Lung (tissue), 12 donors: ENCODE results near the gene SCARB2. TPM values are rescaled to one million over a fixed set of nuclear protein-coding genes. Genes with fewer than 3 reads are reported as not detected.
A peak's percentile ranks its signal among the peaks of the same experiment; 100 is the strongest.

Source experiments
- ATAC-seq: fragments of 200-7000 bp; cut with Tn5 transposase; one replicate; pipeline ENCODE4 v1.9.1; 2020; ENCODE audit warnings: moderate number of reproducible peaks; ENCODE audit not compliant: insufficient read depth, low FRiP score
- DNase-seq, 3 donors: peaks; one replicate each; pipeline ENCODE4 v3.0.0-alpha.2; 2013 to 2017
- H3K27ac ChIP-seq, 2 donors: one replicate each; pipeline ENCODE4 v1.5.1; 2013; ENCODE audit warnings: mild to moderate bottlenecking in 2 of 2, moderate library complexity in 2 of 2, control low read depth in 1 of 2, inconsistent platforms in 1 of 2, low read depth in 1 of 2, low read length in 1 of 2
- H3K27me3 ChIP-seq, 3 donors: one replicate each; pipeline ENCODE4 v1.5.1; 2013; ENCODE audit warnings: low read length in 2 of 3; ENCODE audit not compliant: control insufficient read depth in 3 of 3, insufficient read depth in 3 of 3
- H3K36me3 ChIP-seq, 4 donors: one replicate each; pipeline ENCODE4 v1.5.1; 2013; ENCODE audit warnings: low read length in 4 of 4, mild to moderate bottlenecking in 1 of 4, moderate library complexity in 1 of 4; ENCODE audit not compliant: control insufficient read depth in 4 of 4, insufficient read depth in 4 of 4
- H3K4me1 ChIP-seq, 5 donors: one replicate each; pipeline ENCODE4 v1.5.1; 2013; ENCODE audit warnings: low read length in 5 of 5, mild to moderate bottlenecking in 2 of 5, moderate library complexity in 1 of 5; ENCODE audit not compliant: control insufficient read depth in 5 of 5, insufficient read depth in 5 of 5
- H3K4me3 ChIP-seq: one replicate; pipeline ENCODE4 v1.5.1; 2013; ENCODE audit warnings: mild to moderate bottlenecking, control low read depth, moderate library complexity
- H3K9ac ChIP-seq, 2 donors: one replicate each; pipeline ENCODE4 v1.5.1; 2013; ENCODE audit warnings: low read length in 2 of 2, control low read depth in 1 of 2; ENCODE audit not compliant: insufficient read depth in 1 of 2
- H3K9me3 ChIP-seq, 4 donors: one replicate each; pipeline ENCODE4 v1.5.1; 2013; ENCODE audit warnings: low read length in 3 of 4, mild to moderate bottlenecking in 1 of 4, moderate library complexity in 1 of 4; ENCODE audit not compliant: control insufficient read depth in 4 of 4, insufficient read depth in 3 of 4
- WGBS, 2 donors: extraction: QIAGEN DNeasy Blood & Tissue Kit; methylation state at CpG; one replicate each; pipeline ENCODE4 v1.1.7; 2013; 5-methylcytosine and 5-hydroxymethylcytosine counted together
- polyA plus RNA-seq, 2 donors: library from polyadenylated mRNA; stranded (reverse); fragments of 200-250 nt; gene quantifications; one replicate each; pipeline ENCODE4 v1.2.1, GENCODE V29; 2013
- total RNA-seq, 2 donors: library from RNA; depleted of rRNA in 1 of 2; stranded (reverse); fragments of >200 nt in 1 of 2; gene quantifications; one replicate each; pipeline ENCODE4 v1.2.1, GENCODE V29; 2014 to 2021
- TF ChIP-seq, protein P1 (sequence below): IDR thresholded peaks from 2 replicates; pipeline ENCODE4 v1.5.1; 2012; ENCODE audit warnings: mild to moderate bottlenecking; ENCODE audit errors: control extremely low read depth, extremely low read depth
- donor health status: control.
- donor health status: control.
- donor health status: Bipolar disorder and iron deficiency.
- donor health status: healthy.
- donor health status: DM: yes; HTN: yes; CAD: no.

Gene SCARB2
- total and polyA plus RNA-seq, 4 donors, result 104 to 360 (median 150) TPM

GRCh38 chr4:76251441-76252270 is 38.0 kb upstream of the SCARB2 start, which contains the start of gene FAM47E:
TSS of gene FAM47E (plus strand) at chr4:76251721. CDS start at chr4:76251747, 26 bp downstream.
- Histone ChIP-seq H3K27ac (peak within 1 kb of the TSS; percentile 28 to 43), H3K9ac (peak within 1 kb of the TSS; percentile 30 to 40), H3K4me3 (peak within 1 kb of the TSS; percentile 48), H3K27me3 (peaks cover 0 to 32% (median 11%) of the 10 kb centered on the region in 3 donors), H3K36me3 (no peaks in the 10 kb centered on the region), H3K4me1 (peaks cover 0 to 2% (median 0%) of the 10 kb centered on the region in 5 donors), H3K9me3 (no peaks in the 10 kb centered on the region)
- TF ChIP-seq, protein P1, sequence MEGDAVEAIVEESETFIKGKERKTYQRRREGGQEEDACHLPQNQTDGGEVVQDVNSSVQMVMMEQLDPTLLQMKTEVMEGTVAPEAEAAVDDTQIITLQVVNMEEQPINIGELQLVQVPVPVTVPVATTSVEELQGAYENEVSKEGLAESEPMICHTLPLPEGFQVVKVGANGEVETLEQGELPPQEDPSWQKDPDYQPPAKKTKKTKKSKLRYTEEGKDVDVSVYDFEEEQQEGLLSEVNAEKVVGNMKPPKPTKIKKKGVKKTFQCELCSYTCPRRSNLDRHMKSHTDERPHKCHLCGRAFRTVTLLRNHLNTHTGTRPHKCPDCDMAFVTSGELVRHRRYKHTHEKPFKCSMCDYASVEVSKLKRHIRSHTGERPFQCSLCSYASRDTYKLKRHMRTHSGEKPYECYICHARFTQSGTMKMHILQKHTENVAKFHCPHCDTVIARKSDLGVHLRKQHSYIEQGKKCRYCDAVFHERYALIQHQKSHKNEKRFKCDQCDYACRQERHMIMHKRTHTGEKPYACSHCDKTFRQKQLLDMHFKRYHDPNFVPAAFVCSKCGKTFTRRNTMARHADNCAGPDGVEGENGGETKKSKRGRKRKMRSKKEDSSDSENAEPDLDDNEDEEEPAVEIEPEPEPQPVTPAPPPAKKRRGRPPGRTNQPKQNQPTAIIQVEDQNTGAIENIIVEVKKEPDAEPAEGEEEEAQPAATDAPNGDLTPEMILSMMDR, result no peak
- DNase-seq (peak; percentile 76 to 86 (median 77)), ATAC-seq (peak; percentile 87)
- WGBS, 2 donors, result 7 to 9% methylated on average over 65 to 68 of the region's 68 CpGs

- ATAC-seq, result no peak
- Histone ChIP-seq H3K4me1 (peaks cover 0 to 2% (median 0%) of the 10 kb centered on the region in 5 donors), H3K9ac (peak overlapping the region; percentile 30 to 40), H3K36me3 (no peaks in the 10 kb centered on the region), H3K4me3 (peak overlapping the region; percentile 48), H3K9me3 (no peaks in the 10 kb centered on the region), H3K27me3 (peaks cover 0 to 32% (median 11%) of the 10 kb centered on the region in 3 donors), H3K27ac (peak overlapping the region in 1 of 2 donors; percentile 43)
- TF ChIP-seq, protein P1, result no peak
- 13 to 18% methylated on average over 6 of the region's 6 CpGs for WGBS, 2 donors
- peak; percentile 18 to 36 (median 26) for DNase-seq
Observed at GRCh38 chr4:76250962-76251361, 37.3 kb upstream of the SCARB2 start.

DNA sequence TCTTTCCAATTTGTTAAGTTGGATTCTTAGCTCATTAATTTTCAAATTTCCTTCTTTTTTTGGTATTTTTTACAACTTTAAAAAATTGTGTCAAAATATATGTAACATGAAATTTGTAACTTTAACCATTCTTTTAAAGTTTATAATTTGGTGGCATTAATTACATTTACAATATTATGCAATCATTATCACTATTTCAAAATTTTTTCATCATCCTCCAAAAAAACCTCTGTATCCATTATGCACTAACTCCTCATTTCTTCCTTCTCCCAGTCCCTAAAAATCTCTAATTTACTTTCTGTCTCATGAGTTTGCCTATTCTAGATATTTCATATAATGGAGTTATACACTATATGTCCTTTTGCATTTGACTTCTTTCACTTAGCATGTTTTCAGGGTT is 33.2 kb upstream of the SCARB2 start:
- Histone ChIP-seq H3K4me3 (no peak overlapping the region), H3K9ac (no peak overlapping the region), H3K27me3 (peaks cover 0 to 22% (median 11%) of the 10 kb centered on the region in 3 donors), H3K27ac (no peak overlapping the region), H3K9me3 (no peaks in the 10 kb centered on the region), H3K36me3 (no peaks in the 10 kb centered on the region), H3K4me1 (peaks cover 0 to 2% (median 0%) of the 10 kb centered on the region in 5 donors)
- TF ChIP-seq, protein P1, result no peak
- no peak for ATAC-seq
- DNase-seq, result no peak
